ENCODE measurements around the gene RPGRIP1L.

DNA sequence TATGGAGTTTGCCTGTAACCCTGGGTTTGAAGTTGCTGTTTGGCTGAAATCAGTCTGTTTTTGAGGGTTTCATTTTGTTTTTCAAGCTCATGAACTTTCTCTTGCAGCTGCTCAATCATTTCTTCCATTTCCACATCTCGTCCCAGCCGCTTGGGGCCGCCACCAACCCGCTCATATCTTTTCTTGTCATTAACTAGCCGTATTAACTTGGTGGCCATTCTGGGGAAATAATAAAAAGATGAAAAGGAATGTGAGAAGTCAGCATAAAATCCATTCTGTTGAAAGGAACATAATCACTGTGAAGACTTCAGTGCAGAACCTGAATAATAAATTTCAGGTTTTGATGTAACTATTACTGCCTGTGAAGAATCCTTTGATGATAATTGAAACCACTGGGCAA is 11.5 kb downstream of the RPGRIP1L start:
- TF ChIP-seq POLR2A (IDR thresholded peaks at IDR 0.05) (no peak), CTCF (IDR thresholded peaks at IDR 0.05) (no peak)
